NCI-H187 treated with DMSO at 0.1 percent for 48 hours (cell line): ENCODE data around the gene AP5S1.
"Not testable (repeated sequence)": the region's sequence is repeated elsewhere in the genome, so short reads cannot be mapped to it uniquely, and the experiment has no call there.

ENCODE experiments used
- DNase-seq: peaks from one replicate; lab custom pipeline; 2025; lab: John Stamatoyannopoulos, UW

The AP5S1 gene

GRCh38 chr20:3820048-3820900 lies at the start of gene AP5S1:
AP5S1 (plus strand) TSS chr20:3820547; CDS start chr20:3822118, 1,571 bp downstream.
- peak; percentile 67 for DNase-seq

- no peak for DNase-seq
Measured at GRCh38 chr20:3771552-3772058, 48.7 kb upstream of the AP5S1 start.

GRCh38 chr20:3775457-3776108 lies 44.8 kb upstream of the AP5S1 start:
- DNase-seq: no peak

GRCh38 chr20:3777381-3777715 lies 43.0 kb upstream of the AP5S1 start:
- DNase-seq: no peak

GRCh38 chr20:3777716-3778629 lies 42.4 kb upstream of the AP5S1 start:
- no peak for DNase-seq

- no peak for DNase-seq
Measured at GRCh38 chr20:3778976-3779375, 41.4 kb upstream of the AP5S1 start.

- DNase-seq: peak; percentile 79
Measured at GRCh38 chr20:3781153-3781910, 39.0 kb upstream of the AP5S1 start, which contains the start of gene SPEF1. SPEF1 (minus strand) TSS chr20:3781448; CDS start chr20:3781287, 161 bp downstream.

GRCh38 chr20:3782597-3782996 lies 37.8 kb upstream of the AP5S1 start:
- no peak for DNase-seq

- no peak for DNase-seq
Measured at GRCh38 chr20:3783068-3783489, 37.3 kb upstream of the AP5S1 start.

- no peak for DNase-seq
Measured at GRCh38 chr20:3783511-3784195, 36.7 kb upstream of the AP5S1 start.

GRCh38 chr20:3784216-3784853 lies 36.0 kb upstream of the AP5S1 start:
- DNase-seq: no peak

GRCh38 chr20:3784863-3785239 lies 35.5 kb upstream of the AP5S1 start:
- DNase-seq: no peak

GRCh38 chr20:3785240-3786125 lies 34.9 kb upstream of the AP5S1 start:
- no peak for DNase-seq

GRCh38 chr20:3786126-3786484 lies 34.2 kb upstream of the AP5S1 start:
- DNase-seq: no peak

GRCh38 chr20:3786665-3787323 lies 33.6 kb upstream of the AP5S1 start, which contains the start of gene CENPB:
CENPB (minus strand) TSS chr20:3786740; CDS start chr20:3786483, 257 bp downstream.
- DNase-seq: peak; percentile 47

GRCh38 chr20:3787324-3788014 lies 32.9 kb upstream of the AP5S1 start:
- no peak for DNase-seq

GRCh38 chr20:3788685-3789155 lies 31.6 kb upstream of the AP5S1 start:
- DNase-seq: no peak

- DNase-seq: not testable (repeated sequence)
Measured at GRCh38 chr20:3789201-3789600, 31.1 kb upstream of the AP5S1 start.
